H1 (cell line): ENCODE results near the gene DACH2. TPM values are rescaled to one million over a fixed set of nuclear protein-coding genes. Genes with fewer than 3 reads are reported as not detected.

Source experiments
- JUN ChIP-seq: IDR thresholded peaks from 2 replicates; pipeline ENCODE4 v1.6.1; 2011; ENCODE audit warnings: low read depth, mild to moderate bottlenecking, improper control_type of control experiment, low read length
- TBP ChIP-seq: IDR thresholded peaks from 2 replicates; pipeline ENCODE4 v1.6.1; 2011; ENCODE audit warnings: low read depth, low read length, improper control_type of control experiment
- polyA plus RNA-seq, 7 experiments: library from polyadenylated mRNA; depleted of rRNA in 3 of 7; stranded (reverse) in 5 of 7; unstranded in 2 of 7; fragments of >200 nt in 5 of 7; fragments of 200-250 nt in 2 of 7; gene quantifications; 1 replicate in 5 of 7; 2 replicates in 1 of 7; 4 replicates in 1 of 7; pipeline versions ENCODE4 v1.2.1 to v1.2.3, GENCODE V29; 2011 to 2013; ENCODE audit warnings: missing spikeins in 2 of 7, mixed read lengths in 2 of 7
- total RNA-seq: library from RNA; stranded (reverse); fragmentation: NEBNext Ultra II Directional; extraction: Animal tissue kit (Norgen Biotek cat#: 25700); gene quantifications from 2 replicates; pipeline ENCODE4 v1.2.1, GENCODE V29; 2021

The DACH2 gene
- total and polyA plus RNA-seq, 2 of the 8 experiments (the other 6 are each of a cell fraction or from before 2014, with no cell fraction given) = 1.0 to 1.8 TPM

- TF ChIP-seq JUN (no peak), TBP (no peak)
Measured at GRCh38 chrX:86806786-86807185, 658.5 kb downstream of the DACH2 start (continued).
